H7 (cell line): ENCODE data around the gene HUNK. TPM values are rescaled to one million over a fixed set of nuclear protein-coding genes. Genes with fewer than 3 reads are reported as not detected.
"Not testable (repeated sequence)": the region's sequence is repeated elsewhere in the genome, so short reads cannot be mapped to it uniquely, and the experiment has no call there.

Experiments used
- DNase-seq: peaks from one replicate; pipeline ENCODE4 v3.0.0; 2012
- H3K27me3 ChIP-seq: 2 replicates; pipeline ENCODE4 v1.6.0; 2011; ENCODE audit warnings: mild to moderate bottlenecking, low read length; ENCODE audit not compliant: control insufficient read depth, insufficient read depth
- H3K36me3 ChIP-seq: replicated peaks from 2 replicates; pipeline ENCODE4 v1.5.1; 2011; ENCODE audit warnings: low read length; ENCODE audit not compliant: control insufficient read depth, insufficient read depth
- H3K4me3 ChIP-seq: 2 replicates; pipeline ENCODE4 v1.5.1; 2011; ENCODE audit warnings: low read depth, mild to moderate bottlenecking, control low read depth, low read length, moderate library complexity; ENCODE audit not compliant: insufficient read depth
- total RNA-seq: library from RNA; depleted of rRNA; stranded (reverse); fragments of >200 nt; shearing (Covaris generic); gene quantifications from 2 replicates; pipeline ENCODE4 v1.2.3, GENCODE V29; 2014

Gene HUNK
- total RNA-seq, 1 experiment from 2014 or later, result 3.2 TPM

DNA sequence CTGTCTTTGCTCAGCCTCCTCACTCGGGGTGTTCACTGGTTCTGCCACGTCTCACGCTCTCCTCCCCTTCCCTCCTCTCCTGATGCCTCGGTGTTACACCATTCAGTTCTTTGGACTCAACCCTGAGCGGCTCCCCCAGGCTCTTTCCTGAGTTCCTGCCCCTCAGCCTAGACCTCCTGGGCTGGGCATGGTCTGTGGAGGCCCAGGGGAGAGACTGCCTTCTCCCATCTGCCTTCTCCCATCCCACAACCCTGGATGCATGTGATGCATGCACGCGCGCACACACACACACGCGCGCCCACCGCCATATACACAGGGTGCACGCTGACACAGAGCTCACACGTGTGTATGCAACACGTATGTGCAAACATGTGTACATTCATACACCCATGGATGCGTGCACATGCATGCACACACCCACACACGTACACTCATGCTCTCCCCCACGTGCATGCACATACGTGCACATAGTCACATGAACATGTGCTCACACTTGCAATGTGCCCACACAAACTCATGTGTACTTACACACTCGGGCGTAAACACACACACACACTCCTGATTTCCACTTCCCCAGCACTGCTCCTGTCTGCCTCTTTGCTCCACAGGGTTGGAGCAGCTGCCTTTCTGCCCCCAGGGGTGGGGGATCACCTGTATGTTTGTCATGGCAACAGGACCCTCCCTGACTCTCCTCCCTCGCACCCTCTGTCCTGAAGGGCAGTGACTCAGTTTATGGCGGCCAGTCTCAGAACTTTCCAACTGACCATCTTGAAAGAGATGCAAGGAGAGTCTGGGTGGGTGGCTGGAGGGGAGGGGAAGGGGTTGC, 59.0 kb downstream of the HUNK start:
- H3K27me3 ChIP-seq, result no peaks in the 10 kb centered on the region
- no peak overlapping the region for H3K4me3 ChIP-seq
- no peak for DNase-seq
- no peaks in the 10 kb centered on the region for H3K36me3 ChIP-seq

DNA sequence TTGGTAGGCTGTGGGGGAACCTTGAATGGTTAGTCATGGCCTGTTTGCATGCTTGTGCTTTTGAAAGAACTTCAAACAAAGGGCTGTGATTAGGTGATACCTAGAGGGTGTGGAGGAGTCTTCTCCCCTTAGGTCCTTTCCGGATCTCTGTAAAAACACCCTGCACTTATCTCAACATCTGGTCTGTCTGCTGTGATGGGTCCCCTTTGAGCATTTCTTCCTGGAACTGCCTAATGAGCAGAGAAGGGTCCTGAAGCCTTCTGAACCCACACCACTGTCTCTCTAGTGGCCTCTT, 59.6 kb downstream of the HUNK start:
- no peaks in the 10 kb centered on the region for H3K36me3 ChIP-seq
- no peak overlapping the region for H3K4me3 ChIP-seq
- no peaks in the 10 kb centered on the region for H3K27me3 ChIP-seq
- no peak for DNase-seq

DNA sequence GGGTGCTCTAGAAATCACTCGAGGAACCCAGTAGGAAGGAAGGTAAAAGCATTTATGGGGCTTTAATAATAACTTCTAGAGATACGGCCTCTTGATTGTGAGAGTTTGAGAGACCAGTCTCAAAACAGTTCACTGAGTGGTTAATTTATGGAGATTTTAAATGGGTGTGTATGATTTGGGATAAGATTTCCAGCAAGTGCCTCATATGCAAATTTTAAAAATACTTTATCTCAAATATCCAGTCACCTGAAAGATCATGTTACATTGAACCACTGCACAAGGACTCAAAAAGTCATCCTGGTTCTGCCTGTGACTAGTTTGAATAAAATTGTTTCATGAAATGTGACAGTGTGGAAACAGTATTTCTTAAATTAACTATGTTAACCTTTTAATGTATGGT, 64.5 kb downstream of the HUNK start:
- Histone ChIP-seq H3K27me3 (no peaks in the 10 kb centered on the region), H3K36me3 (no peaks in the 10 kb centered on the region), H3K4me3 (no peak overlapping the region)
- no peak for DNase-seq

DNA sequence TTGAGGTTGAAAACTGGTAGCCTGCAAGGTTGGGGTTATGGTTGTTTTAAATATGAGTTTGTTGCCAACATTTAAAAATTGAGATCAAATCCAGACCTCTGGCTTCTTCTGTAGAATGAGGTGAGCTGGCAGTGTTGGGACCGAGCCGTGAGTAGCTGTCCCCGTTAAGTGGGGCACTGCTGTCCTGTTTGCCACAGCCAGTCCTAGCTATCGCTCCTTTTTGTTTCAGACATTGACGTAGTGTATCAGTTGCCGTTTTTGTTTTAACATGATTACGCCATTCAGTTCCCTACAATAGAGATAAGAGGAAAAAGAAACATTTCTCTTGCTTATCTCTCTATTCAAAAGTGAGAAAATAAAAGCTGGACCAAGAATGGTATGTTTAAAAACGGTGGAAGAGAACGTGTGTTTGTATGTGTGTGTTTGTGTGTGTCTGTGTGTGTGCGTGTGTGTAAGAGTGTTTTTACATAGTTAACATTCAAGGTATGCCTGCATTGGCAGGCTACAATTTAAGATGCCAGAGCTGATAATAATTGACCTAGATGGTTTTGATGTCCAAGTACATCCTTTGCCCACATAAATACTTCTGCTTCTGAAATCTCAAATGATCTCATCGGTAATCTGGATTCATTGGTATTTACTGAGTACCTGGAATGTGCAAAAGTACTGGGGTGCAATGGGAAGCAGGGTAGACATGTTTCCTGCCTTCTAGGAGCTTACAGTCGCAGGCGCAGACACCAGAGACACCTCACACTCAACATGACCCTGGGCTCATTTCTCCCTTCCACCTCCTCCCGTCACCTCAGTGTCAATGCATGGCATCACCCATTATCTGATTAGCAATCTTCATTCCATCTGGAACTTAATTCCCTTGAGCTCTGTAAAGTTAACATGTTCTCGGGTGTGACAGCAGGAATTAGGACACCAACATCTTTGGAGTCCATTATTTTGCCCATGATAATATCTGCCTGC, 65.8 kb downstream of the HUNK start:
- Histone ChIP-seq H3K27me3 (no peaks in the 10 kb centered on the region), H3K4me3 (no peak overlapping the region), H3K36me3 (no peaks in the 10 kb centered on the region)
- no peak for DNase-seq

DNA sequence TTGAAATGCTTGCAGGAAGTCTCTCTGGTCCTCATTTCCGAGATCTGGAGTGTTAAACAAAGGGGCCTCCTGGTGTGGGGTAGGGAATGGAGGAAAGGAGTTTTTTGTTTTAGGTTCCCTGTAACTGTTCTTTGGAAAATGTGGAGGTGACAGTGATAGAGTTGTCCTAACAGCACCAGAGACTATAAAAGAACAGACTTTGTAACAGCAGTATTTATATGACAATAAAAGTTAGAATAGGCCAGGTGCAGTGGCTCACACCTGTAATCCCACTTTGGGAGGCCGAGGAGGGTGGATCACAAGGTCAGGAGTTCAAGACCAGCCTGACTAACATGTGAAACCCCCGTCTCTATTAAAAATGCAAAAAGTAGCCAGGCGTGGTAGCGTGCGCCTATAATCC, 68.9 kb downstream of the HUNK start:
- DNase-seq, result no peak

DNA sequence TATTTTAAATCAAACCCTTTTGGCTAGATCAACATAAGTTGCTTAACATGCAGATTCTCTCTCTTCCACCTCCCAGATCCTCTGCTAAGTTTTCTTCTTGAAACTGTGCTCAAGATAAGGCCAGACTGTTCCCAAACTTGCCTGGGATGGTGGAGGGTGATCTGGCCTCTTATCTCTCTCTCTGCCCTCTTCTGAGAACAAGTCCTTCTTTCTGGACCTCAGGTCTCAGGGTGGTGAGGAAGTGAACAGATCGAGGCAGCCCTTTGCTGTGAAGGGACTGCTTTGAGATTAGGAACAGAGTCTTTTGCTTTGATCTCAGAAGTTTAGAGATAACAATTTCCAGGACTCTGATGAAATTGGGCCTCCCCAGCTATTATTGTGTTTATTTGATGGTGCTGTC, 70.7 kb downstream of the HUNK start:
- Histone ChIP-seq H3K4me3 (no peak overlapping the region), H3K36me3 (peaks cover 1% of the 10 kb centered on the region), H3K27me3 (no peaks in the 10 kb centered on the region)
- no peak for DNase-seq

More for the DNA sequence above, 68.9 kb downstream of the HUNK start:
- Histone ChIP-seq H3K36me3 (no peaks in the 10 kb centered on the region; the same call in 1 of the 2 replicates), H3K27me3 (no peaks in the 10 kb centered on the region), H3K4me3 (no peak overlapping the region)

DNA sequence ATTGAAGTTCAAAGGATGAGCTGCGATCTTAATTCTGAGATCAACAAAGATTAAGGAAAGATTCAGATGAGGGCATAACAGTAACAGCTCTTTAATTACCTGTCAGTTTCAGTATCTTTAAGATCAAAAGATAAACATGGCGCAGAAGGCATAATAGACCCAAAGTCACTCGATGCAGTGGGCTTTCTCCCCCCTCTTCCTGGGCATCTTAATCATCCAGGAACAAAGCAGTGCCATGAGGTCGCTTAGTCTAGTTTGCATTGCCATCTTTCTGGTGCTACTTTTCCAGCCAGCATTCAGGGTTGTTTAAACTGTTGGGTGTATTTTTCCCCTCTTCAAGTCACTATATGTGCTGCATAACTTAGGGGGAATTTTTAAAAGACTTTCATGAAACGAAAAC, 72.3 kb downstream of the HUNK start:
- no peak overlapping the region for H3K4me3 ChIP-seq

DNA sequence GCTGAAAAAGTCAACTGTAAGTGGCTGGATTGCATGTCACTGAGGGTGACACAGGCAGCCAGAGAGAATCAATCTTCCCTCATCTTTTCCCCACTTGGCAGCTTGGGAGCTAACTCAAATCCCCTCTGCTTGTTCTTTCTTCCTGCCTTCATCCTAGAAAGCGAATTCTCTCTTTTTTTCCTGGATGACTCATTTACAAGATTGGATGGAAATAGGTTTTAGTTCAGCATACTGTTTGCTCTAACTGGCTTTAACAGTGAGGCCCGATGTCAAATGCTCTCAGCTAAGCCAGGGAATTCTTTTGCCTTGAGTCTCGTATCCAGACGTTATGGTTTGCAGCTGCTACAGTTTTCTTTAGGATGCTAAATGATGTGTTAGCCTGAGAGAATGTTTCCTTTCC, 72.7 kb downstream of the HUNK start:
- no peaks in the 10 kb centered on the region for H3K27me3 ChIP-seq
- no peak for DNase-seq
- H3K4me3 ChIP-seq, result no peak overlapping the region
- peaks cover 1% of the 10 kb centered on the region for H3K36me3 ChIP-seq

More for the DNA sequence above, 72.3 kb downstream of the HUNK start:
- Histone ChIP-seq H3K27me3 (no peaks in the 10 kb centered on the region), H3K36me3 (peaks cover 1% of the 10 kb centered on the region)
- no peak for DNase-seq

DNA sequence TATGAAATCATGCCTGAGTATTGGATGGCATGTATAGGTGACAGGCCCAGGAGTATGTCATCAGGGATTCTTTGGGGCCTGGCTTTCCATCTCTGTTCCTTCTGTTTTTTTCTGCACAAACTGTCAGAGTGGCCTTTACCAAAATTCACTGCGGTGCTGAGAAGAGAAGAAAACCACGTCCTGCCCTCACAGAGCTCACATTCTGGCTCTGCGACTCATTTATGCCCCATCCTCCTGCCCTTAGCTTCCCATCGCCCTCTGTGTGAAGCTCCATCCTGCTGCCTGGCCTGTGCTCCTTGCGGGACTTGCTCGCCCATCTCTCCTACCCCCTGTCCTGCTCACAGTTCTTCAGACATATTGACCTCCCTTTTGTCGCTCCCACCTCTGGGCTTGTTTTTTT, 73.4 kb downstream of the HUNK start:
- peaks cover 1% of the 10 kb centered on the region for H3K36me3 ChIP-seq
- no peak overlapping the region for H3K4me3 ChIP-seq
- DNase-seq, result no peak
- no peaks in the 10 kb centered on the region for H3K27me3 ChIP-seq

DNA sequence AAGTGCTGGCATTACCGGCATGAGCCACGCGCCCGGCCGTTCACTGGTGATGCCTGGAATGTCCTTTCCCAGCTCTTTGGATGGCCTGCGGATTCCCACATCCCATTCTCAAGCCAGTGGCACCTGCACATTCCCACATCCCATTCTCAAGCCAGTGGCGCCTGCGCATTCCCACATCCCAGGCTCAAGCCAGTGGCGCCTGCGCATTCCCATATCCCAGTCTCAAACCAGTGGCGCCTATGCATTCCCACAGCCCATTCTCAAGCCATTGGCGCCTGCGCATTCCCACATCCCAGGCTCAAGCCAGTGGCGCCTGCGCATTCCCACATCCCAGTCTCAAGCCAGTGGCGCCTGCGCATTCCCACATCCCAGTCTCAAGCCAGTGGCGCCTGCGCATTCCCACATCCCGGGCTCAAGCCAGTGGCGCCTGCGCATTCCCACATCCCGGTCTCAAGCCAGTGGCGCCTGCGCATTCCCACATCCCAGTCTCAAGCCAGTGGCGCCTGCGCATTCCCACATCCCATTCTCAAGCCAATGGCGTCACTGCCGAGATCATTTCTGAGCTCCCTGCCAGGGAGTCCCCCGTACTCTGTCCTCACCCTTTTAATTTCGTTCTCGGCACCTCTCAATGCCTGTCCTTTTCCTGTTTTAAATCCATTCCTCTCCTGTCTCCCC, 74.2 kb downstream of the HUNK start:
- not testable (repeated sequence) for H3K36me3 ChIP-seq, H3K27me3 ChIP-seq, DNase-seq, H3K4me3 ChIP-seq

DNA sequence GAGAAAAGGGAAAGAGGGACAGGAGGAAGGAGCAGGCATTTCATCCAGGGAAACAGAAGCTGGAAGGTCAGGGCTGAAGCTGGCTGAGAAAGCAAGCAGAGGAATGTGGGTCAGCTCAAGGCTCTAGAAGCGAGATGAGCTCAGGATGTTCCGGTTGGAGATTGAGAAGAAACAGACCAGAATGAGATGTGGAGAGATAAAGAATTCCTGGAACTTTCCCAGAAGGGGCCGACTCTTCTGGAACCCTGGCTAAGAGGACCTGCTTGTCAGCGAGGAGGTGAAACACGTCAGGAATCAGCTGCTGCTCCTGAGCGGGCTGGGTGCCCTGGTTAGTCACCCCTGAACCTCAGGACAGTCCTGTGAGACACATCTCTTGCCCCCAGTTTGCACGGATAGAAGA, 75.9 kb downstream of the HUNK start:
- Histone ChIP-seq H3K27me3 (no peaks in the 10 kb centered on the region), H3K4me3 (no peak overlapping the region), H3K36me3 (peaks cover 1% of the 10 kb centered on the region)
- no peak for DNase-seq

DNA sequence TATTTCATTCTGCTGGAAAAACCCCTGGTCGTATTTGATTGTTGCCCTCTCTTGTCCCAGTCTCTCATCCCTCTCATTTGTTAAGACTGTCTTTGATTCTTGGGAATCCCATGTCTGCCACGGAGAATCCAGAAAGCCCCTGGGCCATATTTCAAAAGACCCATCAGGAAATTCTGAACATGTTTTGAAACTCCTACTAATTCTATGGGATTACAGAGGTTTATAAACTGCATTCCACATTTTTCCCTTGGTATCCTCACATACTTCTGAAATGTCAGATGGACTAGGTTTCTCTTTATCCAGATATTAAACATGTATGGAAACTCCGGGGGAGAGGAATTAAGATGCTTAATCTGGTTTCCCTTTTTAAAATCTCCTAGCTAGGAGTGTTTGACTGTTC, 80.0 kb downstream of the HUNK start:
- H3K27me3 ChIP-seq, result no peaks in the 10 kb centered on the region
- DNase-seq, result no peak
- peaks cover 1% of the 10 kb centered on the region for H3K36me3 ChIP-seq
- no peak overlapping the region for H3K4me3 ChIP-seq

DNA sequence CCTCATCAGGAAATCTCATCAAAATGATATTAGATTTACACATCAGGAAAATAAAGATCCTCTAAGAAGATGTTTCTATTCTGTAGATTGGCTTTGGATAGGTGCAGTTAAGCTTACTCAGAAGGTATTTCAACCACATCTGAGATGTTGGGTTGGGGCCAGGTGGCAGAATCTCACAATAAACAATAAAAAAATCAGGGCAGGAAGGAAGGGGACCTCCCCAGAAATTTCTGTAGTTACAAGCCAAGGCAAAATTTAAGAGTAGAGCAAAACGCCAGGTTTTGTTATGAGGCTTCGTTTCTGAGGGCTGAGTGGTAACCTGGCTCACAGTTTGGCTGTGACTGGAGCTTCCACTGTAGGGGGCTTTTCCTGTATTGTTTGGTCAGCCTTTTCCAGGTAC, 84.8 kb downstream of the HUNK start:
- no peak overlapping the region for H3K4me3 ChIP-seq
- no peak for DNase-seq
- H3K36me3 ChIP-seq, result no peaks in the 10 kb centered on the region

DNA sequence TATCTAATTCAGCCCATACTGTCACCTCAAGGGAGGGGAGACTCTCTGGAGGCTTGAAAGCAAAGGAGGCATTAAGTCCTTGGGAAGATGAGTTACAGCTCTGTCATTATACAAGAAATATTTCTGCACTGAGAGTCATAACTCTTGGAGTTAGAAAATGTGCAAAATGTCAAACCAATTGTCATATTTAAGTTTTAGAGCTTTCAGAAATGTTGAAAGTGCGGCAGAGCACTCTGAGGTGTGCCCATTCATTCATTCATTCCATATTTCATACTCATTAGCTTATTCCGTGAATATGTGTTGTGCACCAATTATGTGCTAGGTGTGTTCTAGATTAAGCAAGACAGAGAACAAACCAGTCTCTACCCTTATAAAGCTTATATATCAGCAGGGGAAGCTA, 87.1 kb downstream of the HUNK start:
- Histone ChIP-seq H3K27me3 (no peaks in the 10 kb centered on the region), H3K36me3 (no peaks in the 10 kb centered on the region), H3K4me3 (no peak overlapping the region)
- no peak for DNase-seq

More for the DNA sequence above, 84.8 kb downstream of the HUNK start:
- no peaks in the 10 kb centered on the region for H3K27me3 ChIP-seq
